Measurements from ENCODE around the gene GLYAT.

Gene GLYAT

GRCh38 chr11:58731819-58732218, at the start of gene GLYAT:
TSS of gene GLYAT (minus strand) at chr11:58731943. CDS start at chr11:58724496, 7,447 bp downstream.
- ChIA-PET POLR2A (ENCODE audit: low non-redundant PET) (no interaction called here), CTCF (no interaction called here)
- H3K27ac ChIP-seq = no peak within 1 kb of the TSS
- no peak for TF ChIP-seq CTCF (conservative IDR thresholded peaks at IDR 0.05; ENCODE audit: low read depth)
- DNase-seq (ENCODE audit: low spot score) = no peak

GRCh38 chr11:58781345-58781744, 49.6 kb upstream of the GLYAT start:
- ChIA-PET CTCF (interaction anchor here (0.6 kb wide), 1 partner anchor 585 kb away, joined by 4 read pairs; no protein-coding TSS in a partner anchor), POLR2A (ENCODE audit: low non-redundant PET) (no interaction called here)
- no peak overlapping the region for H3K27ac ChIP-seq
- no peak for TF ChIP-seq CTCF (conservative IDR thresholded peaks at IDR 0.05; ENCODE audit: low read depth)
- no peak for DNase-seq (ENCODE audit: low spot score)

- ChIA-PET CTCF (no interaction called here), POLR2A (ENCODE audit: low non-redundant PET) (no interaction called here)
- no peak for TF ChIP-seq CTCF (conservative IDR thresholded peaks at IDR 0.05; ENCODE audit: low read depth)
- no peak for DNase-seq (ENCODE audit: low spot score)
- H3K27ac ChIP-seq = no peak overlapping the region
Observed at GRCh38 chr11:58780578-58780977, 48.8 kb upstream of the GLYAT start.

- CTCF ChIA-PET = no interaction called here
- H3K27ac ChIP-seq = no peak overlapping the region
- DNase-seq (ENCODE audit: low spot score) = no peak
- POLR2A ChIA-PET (ENCODE audit: low non-redundant PET) = no interaction called here
- TF ChIP-seq CTCF (conservative IDR thresholded peaks at IDR 0.05; ENCODE audit: low read depth) = no peak
Observed at GRCh38 chr11:58776891-58777710, 45.4 kb upstream of the GLYAT start.

DNA sequence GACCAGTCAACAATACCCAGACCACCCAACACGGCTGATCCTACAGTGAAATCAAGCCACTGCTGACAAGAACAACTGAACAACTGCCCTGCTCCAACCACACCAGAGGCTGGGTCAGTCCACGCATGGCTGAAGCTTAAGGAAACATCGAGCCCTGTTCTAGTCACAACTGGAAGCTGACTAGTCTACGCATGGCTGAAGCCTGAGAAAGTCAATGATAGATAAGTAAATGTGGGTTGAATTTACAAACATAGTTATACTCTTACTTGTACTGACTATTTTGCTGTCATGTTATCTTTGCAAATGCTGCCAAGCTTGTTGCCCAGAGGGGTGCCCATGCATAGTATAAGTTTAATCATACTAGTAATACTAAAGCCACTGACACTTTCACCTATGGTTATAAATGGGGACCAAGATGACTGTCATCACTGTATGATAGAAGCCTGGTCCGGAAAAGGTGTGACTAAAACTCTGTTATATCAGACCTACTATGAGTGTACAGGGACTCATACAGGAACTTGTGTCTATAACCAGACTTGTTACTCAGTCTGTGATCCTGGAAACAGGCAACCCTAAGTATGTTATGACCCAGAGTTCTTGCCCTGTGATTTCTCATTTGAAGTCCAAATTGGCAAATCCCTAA, 43.4 kb upstream of the GLYAT start:
- TF ChIP-seq CTCF (conservative IDR thresholded peaks at IDR 0.05; ENCODE audit: low read depth) = no peak
- ChIA-PET POLR2A (ENCODE audit: low non-redundant PET) (no interaction called here), CTCF (interaction anchor here (0.6 to 1.1 kb wide), 2 partner anchors 1554 to 1690 kb away, joined by 3 to 4 read pairs; no protein-coding TSS in a partner anchor)
- no peak overlapping the region for H3K27ac ChIP-seq
- no peak for DNase-seq (ENCODE audit: low spot score)

- CTCF ChIA-PET = interaction anchor here (0.6 to 1.1 kb wide), 2 partner anchors 137 to 1689 kb away, joined by 3 to 4 read pairs; no protein-coding TSS in a partner anchor
- DNase-seq (ENCODE audit: low spot score) = no peak
- TF ChIP-seq CTCF (conservative IDR thresholded peaks at IDR 0.05; ENCODE audit: low read depth) = no peak
- H3K27ac ChIP-seq = no peak overlapping the region
- POLR2A ChIA-PET (ENCODE audit: low non-redundant PET) = no interaction called here
Observed at GRCh38 chr11:58774164-58774593, 42.4 kb upstream of the GLYAT start.
